ENCODE measurements around the gene RBFOX1.

- TF ChIP-seq CTCF (IDR thresholded peaks at IDR 0.05) (no peak), POLR2AphosphoS5 (IDR thresholded peaks at IDR 0.05) (no peak), POLR2A (IDR thresholded peaks at IDR 0.05) (no peak), EP300 (IDR thresholded peaks at IDR 0.05) (no peak)
Observed at GRCh38 chr16:7285520-7285919, 47.1 kb upstream of the RBFOX1 start.
